NCI-H2196 (cell line): ENCODE data around the gene CHST5.
"Not testable (repeated sequence)": the region's sequence is repeated elsewhere in the genome, so short reads cannot be mapped to it uniquely, and the experiment has no call there.

Source experiments
- DNase-seq: peaks from one replicate; lab custom pipeline; 2025; ENCODE audit not compliant: unreplicated experiment; lab: John Stamatoyannopoulos, UW

The CHST5 gene

DNA sequence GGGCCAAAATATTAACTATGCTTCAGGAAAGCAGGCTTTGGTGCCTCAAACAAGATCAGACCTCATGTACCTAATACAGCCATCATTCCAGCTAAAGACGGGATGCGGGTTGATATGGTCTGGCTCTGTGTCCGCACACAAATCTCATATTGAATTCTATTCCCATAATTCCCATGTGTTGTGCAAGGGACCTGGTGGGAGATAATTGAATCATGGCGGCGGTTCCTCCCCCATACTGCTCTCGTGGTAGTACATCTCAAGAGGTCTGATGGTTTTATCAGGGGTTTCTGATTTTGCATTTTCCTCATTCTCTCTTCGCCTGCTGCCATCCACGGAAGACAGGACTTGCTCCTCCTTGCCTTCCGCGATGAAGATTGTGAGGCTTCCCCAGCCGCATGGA lies 21.6 kb downstream of the CHST5 start:
- DNase-seq, result no peak

DNA sequence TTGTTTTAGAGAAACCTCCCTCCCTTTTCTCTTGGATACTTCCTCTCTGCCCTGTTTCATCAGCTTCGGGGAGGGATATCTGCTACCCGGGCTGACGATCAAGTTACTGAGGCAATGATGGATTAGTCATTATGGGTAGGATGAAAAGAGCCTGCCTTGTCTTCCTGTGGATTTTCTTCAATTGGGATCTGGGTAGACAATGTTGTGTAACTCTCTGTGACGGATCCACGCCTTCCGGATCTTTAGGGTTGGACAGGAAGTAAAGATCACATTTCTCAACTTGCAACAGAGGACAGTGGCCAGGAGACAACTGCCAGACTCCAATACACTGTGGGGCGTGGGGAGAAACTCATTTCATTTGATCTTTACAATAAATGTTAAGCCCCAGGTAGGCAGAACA lies 29.3 kb downstream of the CHST5 start:
- DNase-seq, result no peak

DNA sequence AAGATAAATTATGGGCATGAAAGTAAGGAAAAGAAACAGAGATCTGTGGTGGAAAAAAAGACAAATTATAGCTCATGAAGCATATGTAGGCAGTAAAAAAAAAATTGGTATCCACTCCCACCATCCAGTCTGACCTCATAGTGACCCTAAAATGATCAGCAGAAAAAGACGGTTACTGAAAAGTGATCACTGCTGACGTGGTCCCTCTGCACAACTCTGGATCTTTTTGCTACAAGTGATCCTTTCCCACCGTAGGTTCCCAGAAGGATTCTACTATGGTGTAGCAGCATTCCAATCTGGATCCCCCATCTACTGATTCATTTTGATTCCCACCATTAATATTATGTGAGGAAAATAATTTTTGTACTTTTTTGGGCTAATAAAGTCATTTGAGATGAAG lies 29.8 kb downstream of the CHST5 start:
- DNase-seq, result no peak

DNA sequence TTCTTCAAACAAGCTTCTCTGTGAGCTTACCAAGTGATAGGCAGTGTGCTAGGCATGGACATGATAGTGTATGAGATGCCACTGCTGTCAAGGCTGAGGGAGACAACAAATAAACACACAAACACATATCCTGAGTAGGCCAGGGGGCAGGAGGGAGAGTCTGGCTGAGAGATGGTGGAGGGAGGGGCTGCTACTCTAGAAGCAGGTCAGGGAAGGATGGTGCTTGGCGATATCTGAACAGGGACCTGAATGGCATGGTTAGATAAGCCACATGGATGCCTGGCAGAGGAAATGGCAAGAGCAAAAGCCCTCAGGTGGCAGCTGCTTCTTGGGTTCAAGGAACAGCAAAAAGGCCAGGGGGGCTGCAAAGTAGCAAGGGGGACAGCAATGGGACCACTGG lies 32.1 kb downstream of the CHST5 start:
- no peak for DNase-seq

DNA sequence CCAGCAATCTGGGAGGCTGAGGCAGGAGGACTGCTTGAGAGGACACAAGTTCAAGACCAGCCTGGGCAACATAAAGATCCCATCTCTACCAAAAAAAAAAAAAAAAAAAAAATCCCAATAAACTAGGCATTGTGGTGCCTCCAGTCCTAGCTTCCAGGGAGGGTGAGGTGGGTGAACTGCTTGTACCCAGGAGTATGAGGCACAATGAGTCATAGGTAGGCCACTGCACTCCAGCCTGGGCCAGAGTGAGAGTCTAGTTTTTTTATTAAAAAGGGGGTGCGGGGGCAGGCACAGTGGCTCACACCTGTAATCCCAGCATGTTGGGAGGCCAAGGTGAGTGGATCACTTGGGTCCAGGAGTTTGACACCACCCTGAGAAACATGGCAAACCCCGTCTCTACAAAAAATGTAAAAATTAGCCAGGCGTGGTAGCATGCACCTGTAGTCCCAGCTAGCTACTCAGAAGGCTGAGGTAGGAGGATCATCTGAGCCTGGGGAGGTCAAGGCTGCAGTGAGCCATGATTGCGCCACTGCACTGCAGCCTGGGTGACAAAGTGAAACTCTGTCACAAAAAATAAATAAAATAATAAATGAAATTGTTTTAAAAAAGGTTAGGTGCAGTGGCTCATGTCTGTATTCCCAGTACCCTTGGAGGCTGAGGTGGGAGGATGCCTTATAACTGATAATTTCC lies 32.8 kb downstream of the CHST5 start:
- no peak for DNase-seq

DNA sequence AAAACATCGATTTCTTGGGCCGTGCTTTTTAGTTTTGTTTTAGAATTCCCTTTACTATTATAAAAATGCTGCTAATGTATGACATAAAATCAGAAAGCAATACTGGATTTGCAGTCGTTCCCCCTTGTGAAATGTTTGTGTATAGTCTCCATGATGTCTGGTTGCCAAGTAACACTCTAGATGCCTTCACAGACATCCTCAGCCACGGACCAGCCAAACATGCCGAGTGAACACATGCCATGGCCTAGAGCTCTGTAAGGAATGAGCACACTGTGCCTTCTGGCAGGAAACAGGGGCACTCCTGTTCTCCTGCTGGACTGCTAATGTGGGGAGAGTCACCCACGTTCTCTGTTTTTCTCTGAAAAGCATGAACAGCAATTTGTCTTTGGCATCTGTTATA lies 34.1 kb downstream of the CHST5 start:
- DNase-seq, result not testable (repeated sequence)

DNA sequence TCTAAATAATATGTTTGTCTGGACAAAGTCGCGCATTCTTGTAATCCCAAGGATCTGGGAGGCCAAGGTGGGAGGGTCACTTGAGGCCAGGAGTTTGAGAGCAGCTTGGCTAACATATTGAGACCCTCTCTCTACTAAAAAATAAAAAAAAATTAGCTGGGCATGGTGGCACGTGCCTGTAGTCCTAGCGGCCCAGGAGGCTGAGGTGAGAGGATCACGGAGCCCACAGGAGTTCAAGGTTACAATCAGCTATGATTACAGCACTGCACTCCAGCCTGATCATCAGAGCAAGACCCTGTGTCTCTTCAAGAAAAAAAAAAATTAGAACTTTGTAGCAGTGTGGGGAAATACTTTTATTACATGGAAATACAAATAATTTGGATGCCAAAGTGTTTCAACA lies 34.5 kb downstream of the CHST5 start:
- DNase-seq, result no peak

DNA sequence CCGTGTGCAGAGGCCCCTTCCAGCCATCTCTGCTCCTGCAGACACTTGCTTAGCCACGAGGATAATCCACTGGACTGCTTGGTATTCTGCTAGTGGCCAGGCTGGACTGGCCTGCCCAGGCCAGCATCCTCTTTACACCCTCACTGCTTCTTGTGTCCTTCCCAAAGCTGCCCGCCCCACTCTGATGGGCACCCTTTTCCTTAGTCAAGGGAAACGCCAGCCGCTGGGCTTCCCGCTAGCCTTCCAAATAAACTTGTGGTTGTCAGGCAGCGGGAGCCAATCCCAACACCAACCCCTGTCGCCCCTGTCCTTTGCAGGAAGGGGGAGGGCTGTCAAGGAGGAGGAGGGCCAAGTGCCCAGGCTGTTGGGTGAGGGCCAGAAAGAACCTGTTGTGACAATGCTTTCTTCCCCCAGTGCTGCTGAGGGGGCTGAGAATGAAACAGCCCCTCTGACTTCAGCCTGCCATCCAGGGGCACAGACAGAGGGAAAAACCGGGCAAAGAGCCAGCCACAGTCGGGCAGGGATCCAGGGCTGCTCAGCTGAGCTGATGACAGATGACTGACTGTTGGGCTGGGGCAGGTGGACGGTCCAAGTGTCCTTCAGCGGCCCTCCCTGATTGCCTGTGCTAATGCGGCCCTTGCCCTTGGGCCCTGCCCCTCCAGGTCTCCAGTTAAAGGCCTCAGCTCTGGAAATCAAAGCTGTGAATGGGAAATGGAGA lies 37.1 kb downstream of the CHST5 start:
- DNase-seq, result peak; percentile 21

DNA sequence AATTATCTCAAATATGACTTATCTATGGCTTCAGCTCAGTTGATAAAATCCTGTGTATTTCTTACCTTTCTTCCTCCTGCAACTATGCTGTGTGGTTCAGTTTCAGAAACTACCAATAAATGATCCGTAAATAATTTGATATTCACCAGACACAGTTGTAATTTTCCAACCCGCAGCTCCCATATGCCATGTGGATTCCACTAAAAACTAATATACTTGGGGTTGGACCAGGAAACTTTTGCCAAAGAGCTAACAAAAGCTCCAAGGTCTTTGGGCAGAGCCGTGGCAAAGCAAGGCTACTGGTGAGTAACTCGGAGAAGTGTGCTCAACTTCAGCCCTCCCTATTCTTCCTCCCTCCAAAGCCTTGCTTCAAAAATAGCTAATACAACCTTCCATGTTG lies 38.4 kb downstream of the CHST5 start:
- no peak for DNase-seq

DNA sequence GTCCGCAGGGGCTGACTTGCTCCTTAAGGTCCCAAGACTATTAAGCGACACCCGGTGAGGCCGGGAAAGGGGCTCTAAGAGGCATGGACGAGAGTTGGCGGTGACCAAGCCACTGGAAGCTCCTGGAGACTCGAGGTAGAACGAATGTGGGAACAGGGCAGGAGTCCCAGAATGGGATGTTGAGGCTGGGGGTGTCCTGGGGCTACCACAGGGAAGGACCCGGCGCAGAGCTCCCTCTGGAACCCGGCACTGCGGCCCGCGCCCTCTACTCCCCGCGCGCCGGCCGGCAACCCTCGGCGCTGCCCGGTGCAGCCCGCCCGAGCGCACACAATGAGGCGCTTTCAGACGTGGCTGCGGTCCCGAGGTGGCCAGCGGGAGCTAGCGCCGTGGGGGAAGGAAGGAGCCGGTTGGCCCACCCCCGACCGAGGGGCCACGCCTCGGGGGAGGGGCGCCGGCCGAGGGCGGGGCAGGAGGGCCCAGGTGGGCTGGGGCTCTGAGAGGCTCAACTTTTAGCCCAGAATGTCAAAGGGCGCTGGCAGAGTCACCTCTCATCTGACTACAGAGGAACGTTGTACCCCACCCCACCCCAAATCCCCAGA lies 40.7 kb downstream of the CHST5 start, which contains the start of gene CHST6:
Gene CHST6 (minus strand): TSS at position 366 of the 599 bp plus-strand sequence. CDS start 15,613 bp downstream, outside the sequence.
- DNase-seq, result no peak

DNA sequence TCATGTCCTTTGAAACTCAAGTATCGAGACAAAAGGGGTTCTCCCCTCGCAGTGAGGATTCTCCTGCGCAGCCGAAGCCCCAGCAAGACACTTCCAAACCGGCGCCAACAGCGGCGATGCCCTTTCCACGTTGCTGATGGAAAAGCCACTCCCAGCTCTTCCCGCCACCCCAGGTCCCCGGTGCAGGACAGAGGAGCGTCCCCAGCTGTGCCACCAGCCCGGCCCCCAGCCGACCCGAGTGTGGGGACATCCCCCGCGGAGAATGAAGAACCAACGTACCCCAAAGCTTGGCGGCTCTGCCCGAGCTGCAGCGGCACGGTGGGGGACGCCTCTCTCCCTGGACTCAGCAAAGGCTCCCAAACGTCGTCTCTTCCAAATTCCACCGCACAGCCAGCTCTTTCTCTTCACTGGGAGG lies 41.2 kb downstream of the CHST5 start:
- DNase-seq, result no peak

DNA sequence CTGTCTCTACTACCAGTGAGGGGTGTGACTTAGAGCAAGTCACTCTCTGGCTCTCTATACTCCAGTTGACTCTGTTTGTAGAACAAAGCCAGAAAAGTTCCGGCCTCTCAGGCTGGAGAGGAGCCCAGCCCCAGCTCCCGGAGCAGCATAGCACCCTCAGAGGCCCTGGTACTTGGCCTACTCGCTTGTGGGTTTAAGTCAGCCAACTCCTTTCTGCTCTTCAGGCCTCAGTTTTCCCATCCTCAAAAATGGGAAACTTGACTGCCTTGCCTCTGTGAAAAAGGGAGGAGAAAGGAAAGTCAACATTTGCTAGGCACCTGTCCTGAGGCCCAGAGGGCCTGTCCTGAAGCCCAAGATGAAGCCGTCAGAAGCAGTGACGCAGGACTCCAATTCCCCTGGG lies 41.7 kb downstream of the CHST5 start:
- no peak for DNase-seq

DNA sequence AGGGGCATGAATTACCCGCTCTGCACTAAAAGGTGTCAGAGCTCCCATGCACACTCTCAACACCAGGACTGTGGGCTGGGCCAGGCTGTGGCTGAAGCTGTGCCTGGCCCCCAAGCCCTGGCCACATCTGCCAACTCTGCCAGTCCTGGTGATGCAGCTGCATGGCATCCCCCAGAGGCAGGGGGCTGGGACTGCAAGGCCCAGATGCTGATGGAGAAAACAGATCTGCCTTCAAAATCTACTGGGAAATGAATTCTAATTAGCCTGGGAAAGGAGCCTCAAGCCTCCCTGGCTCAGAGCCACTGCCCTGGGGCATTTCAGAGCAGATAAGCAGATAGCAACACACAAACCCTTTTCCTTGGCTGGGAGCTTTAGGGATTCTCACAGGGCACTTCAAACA lies 44.0 kb downstream of the CHST5 start:
- DNase-seq, result peak; percentile 69

DNA sequence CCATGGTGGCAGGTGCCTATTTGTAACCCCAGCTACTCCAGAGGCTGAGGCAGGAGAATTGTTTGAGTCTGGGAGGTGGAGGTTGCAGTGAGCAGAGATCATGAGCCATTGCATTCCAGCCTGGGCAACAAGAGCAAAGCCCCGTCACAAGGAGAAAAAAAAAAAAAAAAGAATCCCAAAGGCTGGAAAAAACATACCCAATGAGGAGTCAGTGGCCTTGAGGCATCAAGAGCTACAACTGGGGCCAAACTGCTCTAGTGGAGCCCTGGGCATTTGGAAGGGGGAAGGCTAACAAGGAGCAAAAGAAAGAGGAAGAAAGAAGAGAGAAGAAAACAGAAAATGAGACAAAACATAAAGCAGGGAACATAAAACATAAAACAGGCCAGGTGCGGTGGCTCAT lies 47.6 kb downstream of the CHST5 start:
- no peak for DNase-seq

DNA sequence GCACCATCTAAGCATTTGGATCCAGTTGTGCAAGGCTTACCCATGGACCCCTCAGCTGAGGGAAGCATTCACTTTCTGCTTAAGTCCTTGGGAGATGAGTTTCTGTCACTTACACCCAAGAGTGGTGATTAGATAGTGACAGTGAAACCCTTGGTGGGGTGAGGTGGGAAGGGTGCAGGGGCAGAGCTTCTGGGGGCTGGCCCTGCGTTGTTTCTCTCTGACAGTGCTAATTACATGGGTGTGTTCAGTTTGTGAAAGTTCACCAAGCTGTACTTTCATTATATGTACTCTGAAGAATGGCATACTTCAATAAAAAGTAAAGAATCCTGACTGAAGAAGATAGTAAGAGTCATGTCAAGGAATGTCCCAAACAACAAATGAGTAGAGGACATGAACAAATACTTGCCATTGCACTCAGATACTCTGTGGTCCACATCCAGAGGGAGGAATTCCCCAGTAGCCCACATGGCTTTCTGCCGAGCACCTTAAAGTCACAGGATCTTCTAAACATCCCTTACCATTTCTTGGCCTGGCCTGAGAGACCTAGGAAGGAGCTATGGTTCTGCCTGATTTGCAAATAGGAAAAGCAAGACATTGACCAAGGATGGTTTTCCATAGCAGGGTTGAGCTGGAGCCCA lies 49.1 kb downstream of the CHST5 start:
- DNase-seq, result no peak

DNA sequence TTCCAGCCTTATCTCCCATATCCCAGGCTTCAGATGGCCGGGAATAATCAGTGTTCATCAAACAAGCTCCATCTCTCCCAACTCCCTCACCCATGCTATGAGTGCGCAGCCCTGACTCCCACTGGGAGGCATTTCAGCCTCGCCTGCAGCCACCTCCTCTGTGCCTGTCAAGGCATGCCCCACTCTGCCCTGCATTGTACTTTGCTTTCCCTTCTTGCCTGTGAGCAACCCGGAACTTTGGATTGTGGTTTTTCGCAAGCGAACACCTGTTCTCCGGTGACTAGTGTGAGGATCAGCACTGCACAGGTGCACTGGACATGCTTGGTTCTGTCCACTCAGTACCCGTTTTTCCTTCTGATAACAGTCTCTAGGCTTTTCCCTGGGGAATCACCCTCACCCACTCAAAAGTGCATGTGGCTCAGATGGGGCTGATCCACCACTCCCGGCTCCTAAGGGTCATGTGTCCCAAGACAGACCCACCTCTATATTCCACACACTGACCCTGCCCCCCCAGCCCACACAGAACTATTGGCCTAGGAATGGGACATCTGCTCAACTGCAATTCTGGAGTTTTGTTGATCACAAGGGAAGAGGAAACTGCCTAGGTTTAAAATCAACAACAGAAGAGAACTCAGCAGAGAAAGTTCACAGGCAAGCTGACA lies 49.8 kb downstream of the CHST5 start:
- DNase-seq, result peak; percentile 36

DNA sequence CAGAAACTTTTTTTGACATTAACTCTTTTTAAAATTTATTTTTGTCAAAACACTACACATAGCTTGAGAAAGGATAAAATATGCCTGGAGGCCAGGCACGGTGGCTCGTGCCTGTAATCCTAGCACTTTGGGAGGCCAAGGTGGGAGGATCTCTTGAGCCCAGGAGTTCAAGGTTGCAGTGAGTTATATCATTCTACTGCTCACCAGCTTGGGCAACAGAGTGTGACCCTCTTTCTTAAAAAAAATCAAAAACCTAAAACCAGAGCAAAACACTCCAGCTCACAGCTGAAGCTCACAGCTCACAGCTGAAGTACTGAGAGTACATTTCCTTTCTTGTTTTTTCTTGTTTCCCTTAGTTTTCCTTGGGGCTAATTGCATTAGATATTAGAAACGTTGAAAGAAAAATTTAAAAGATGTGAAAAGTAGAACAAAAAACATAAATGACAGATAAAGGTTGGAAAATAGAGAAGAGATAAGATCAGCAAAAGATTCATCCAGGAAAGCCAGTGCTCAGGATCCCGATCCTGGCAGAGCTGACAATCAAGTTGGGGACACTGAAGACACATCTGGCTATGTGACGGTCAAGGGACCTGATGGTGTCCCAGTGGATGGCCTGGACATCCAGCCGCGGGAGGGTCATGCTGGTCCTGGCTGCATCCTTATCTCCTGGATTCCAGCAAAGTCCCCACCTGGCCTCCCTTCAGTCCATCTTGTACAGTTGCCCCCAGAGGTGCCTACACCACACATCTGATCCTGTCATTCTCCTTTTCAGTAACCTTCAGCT lies 50.5 kb downstream of the CHST5 start:
- DNase-seq, result no peak

DNA sequence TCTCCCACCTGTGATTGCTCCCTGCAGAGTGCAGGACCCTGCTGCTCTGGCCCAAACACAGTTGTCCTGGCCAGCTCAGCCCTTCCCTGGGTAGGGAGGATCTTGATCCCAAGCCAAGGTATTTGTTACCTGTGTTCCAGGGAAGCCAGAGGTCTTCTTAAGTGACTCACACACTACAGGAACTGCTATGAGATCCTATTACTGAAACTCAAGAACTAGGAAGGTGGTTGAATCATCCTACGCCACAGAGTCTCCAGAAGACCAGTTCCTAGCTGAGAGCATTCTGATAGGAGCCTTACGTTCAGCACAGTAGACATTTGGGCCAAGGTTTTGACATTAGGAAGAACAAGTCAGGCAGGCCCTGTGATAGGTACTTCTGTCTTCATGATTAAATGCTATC lies 52.7 kb downstream of the CHST5 start:
- DNase-seq, result peak; percentile 51

DNA sequence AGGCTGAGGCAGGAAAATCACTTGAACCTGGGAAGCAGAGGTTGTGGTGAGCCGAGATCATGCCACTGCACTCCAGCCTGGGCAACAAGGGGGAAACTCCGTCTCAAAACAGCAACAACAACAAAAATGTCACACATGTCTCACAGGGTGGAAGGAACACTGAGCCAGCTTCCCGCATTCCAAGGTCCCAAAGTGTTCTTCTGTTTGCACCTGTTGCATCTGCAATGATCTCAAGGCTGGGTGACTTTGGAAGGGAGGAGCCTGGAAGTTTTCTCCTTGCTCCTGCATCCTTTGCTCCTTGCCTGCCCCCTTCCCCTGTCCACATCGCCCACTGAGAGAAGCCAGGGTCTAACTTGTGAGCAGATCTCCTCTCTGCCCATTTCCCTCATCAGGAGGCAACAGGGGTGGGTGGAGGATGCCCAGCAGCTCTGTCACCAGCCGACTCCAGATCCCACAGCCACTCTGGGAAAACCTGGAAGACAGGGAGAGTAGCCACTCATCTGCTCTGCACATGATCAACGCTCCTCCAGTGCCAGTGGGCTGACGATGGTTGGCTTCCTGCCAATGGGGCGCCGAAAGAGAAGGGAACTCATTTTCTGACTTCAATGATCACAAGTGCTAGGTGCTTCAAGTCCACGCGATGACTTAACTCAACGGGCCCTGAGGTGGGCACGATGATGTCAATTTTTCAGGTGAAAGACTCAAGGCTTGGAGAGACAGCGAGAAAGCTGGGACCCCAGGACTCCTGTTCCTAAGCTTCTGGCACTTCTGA lies 53.3 kb downstream of the CHST5 start:
- DNase-seq, result peak; percentile 27

DNA sequence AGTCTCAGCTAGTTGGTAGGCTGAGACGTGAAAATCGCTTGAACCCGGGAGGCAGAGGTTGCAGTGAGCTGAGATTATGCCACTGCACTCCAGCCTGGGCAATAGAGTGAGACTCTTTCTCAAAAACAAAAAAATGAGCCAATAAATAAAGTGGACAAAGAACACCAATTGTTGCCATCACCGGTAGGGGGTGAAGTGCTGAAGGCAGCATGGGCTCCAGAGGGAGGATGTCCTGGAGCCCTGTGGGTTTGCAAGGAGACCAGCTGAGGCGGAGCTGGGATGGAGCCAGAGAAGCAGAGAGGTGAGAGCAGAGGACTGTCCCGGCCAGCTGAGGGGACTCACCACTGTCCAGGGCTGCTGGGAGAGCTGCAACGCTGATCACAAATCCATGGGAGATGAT lies 54.4 kb downstream of the CHST5 start:
- no peak for DNase-seq
